ENCODE results near the gene AQR.

The AQR gene

GRCh38 chr15:34890424-34890823, 79.1 kb downstream of the AQR start:
- Histone ChIP-seq H3K4me3 (replicated peaks; ENCODE audit: low read depth, low read length) (no peak overlapping the region), H3K27me3 (replicated peaks; ENCODE audit: control insufficient read depth, insufficient read depth, low read length) (no peaks in the 10 kb centered on the region), H3K36me3 (ENCODE audit: control insufficient read depth, insufficient read depth, low read length) (peaks cover 6% of the 10 kb centered on the region)
- no peak for TF ChIP-seq CTCF (IDR thresholded peaks at IDR 0.05; ENCODE audit: insufficient read depth, low read length, poor library complexity, severe bottlenecking)
- no peak for DNase-seq (ENCODE audit: extremely low read depth, insufficient read length)

GRCh38 chr15:34889476-34889875, 80.1 kb downstream of the AQR start:
- Histone ChIP-seq H3K4me3 (replicated peaks; ENCODE audit: low read depth, low read length) (no peak overlapping the region), H3K27me3 (replicated peaks; ENCODE audit: control insufficient read depth, insufficient read depth, low read length) (no peaks in the 10 kb centered on the region), H3K36me3 (ENCODE audit: control insufficient read depth, insufficient read depth, low read length) (peaks cover 5% of the 10 kb centered on the region)
- no peak for DNase-seq (ENCODE audit: extremely low read depth, insufficient read length)
- TF ChIP-seq CTCF (IDR thresholded peaks at IDR 0.05; ENCODE audit: insufficient read depth, low read length, poor library complexity, severe bottlenecking), result no peak

- no peaks in the 10 kb centered on the region for H3K27me3 ChIP-seq (replicated peaks; ENCODE audit: control insufficient read depth, insufficient read depth, low read length)
- no peak overlapping the region for H3K4me3 ChIP-seq (replicated peaks; ENCODE audit: low read depth, low read length)
- peaks cover 2% of the 10 kb centered on the region for H3K36me3 ChIP-seq (ENCODE audit: control insufficient read depth, insufficient read depth, low read length)
- no peak for DNase-seq (ENCODE audit: extremely low read depth, insufficient read length)
- no peak for TF ChIP-seq CTCF (IDR thresholded peaks at IDR 0.05; ENCODE audit: insufficient read depth, low read length, poor library complexity, severe bottlenecking)
Observed at GRCh38 chr15:34886134-34886533, 83.4 kb downstream of the AQR start.

- Histone ChIP-seq H3K27me3 (replicated peaks; ENCODE audit: control insufficient read depth, insufficient read depth, low read length) (no peaks in the 10 kb centered on the region), H3K4me3 (replicated peaks; ENCODE audit: low read depth, low read length) (no peak overlapping the region), H3K36me3 (ENCODE audit: control insufficient read depth, insufficient read depth, low read length) (peaks cover 4% of the 10 kb centered on the region)
- DNase-seq (ENCODE audit: extremely low read depth, insufficient read length), result no peak
- TF ChIP-seq CTCF (IDR thresholded peaks at IDR 0.05; ENCODE audit: insufficient read depth, low read length, poor library complexity, severe bottlenecking), result no peak
Observed at GRCh38 chr15:34883633-34884032, 85.9 kb downstream of the AQR start.

- DNase-seq (ENCODE audit: extremely low read depth, insufficient read length), result no peak
- no peaks in the 10 kb centered on the region for H3K27me3 ChIP-seq (replicated peaks; ENCODE audit: control insufficient read depth, insufficient read depth, low read length)
- no peak for TF ChIP-seq CTCF (IDR thresholded peaks at IDR 0.05; ENCODE audit: insufficient read depth, low read length, poor library complexity, severe bottlenecking)
- H3K36me3 ChIP-seq (ENCODE audit: control insufficient read depth, insufficient read depth, low read length), result peaks cover 4% of the 10 kb centered on the region
- no peak overlapping the region for H3K4me3 ChIP-seq (replicated peaks; ENCODE audit: low read depth, low read length)
Observed at GRCh38 chr15:34883042-34883441, 86.5 kb downstream of the AQR start.

- peaks cover 4% of the 10 kb centered on the region for H3K36me3 ChIP-seq (ENCODE audit: control insufficient read depth, insufficient read depth, low read length)
- TF ChIP-seq CTCF (IDR thresholded peaks at IDR 0.05; ENCODE audit: insufficient read depth, low read length, poor library complexity, severe bottlenecking), result no peak
Observed at GRCh38 chr15:34879107-34879506, 90.4 kb downstream of the AQR start.

More at GRCh38 chr15:34879107-34879506, 90.4 kb downstream of the AQR start:
- no peak overlapping the region for H3K4me3 ChIP-seq (replicated peaks; ENCODE audit: low read depth, low read length)
- H3K27me3 ChIP-seq (replicated peaks; ENCODE audit: control insufficient read depth, insufficient read depth, low read length), result no peaks in the 10 kb centered on the region
- no peak for DNase-seq (ENCODE audit: extremely low read depth, insufficient read length)
